Measurements from ENCODE around the gene ADH6.

The ADH6 gene

DNA sequence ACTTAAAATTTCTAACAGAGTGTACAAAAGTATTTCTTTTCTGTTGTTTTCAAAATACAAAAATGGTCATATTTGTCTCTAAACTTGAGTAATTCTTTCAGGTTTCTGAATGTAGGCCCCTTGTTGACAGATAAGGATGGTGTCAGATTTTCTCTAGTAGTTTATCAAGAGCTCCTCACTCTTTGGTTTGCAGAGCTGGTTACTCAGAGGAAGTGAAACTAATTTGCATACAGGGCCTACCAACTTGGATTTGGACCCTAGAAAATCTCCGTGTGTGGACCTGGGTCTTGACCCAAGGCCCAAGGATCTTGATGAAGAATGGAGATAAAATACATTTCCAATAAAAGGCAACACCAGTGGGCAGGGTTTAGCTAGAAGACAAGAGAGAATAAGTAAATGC, 433 bp upstream of the ADH6 start:
- no peaks in the 10 kb centered on the region for H3K36me3 ChIP-seq
- H3K27me3 ChIP-seq = no peaks in the 10 kb centered on the region
- no peaks in the 10 kb centered on the region for H3K4me1 ChIP-seq
- H3K9ac ChIP-seq = no peak overlapping the region
- no peaks in the 10 kb centered on the region for H4K20me1 ChIP-seq
- peaks cover 0 to 6% (median 0%) of the 10 kb centered on the region in 11 experiments; a peak in 1 of 22 replicates for H3K9me3 ChIP-seq (replicated peaks in 1 of 11)
- no peak overlapping the region for H3K4me3 ChIP-seq
- H3K4me2 ChIP-seq = no peak overlapping the region
- no peak overlapping the region for H3K27ac ChIP-seq
- no peak for TF ChIP-seq Cebpa-rat (IDR thresholded peaks at IDR 0.05)

DNA sequence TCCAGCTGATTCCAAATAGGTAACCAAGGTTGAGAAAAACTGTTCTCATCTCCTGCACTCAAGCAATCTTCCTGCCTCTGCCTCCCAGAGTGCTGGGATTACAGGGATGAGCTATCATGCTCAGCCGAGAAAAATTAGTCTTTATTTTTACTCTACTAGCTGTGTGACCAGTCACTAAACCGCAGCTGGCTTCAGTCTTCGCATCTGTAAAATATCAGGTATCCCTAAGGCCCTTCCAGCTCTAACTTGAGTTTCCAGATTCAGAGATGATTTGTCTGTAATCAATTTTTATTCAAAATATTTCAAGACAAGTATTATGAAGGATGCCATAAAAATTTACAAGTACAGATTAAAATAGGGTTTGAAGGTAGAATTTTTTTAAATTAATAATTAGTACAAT, 3.5 kb downstream of the ADH6 start:
- H3K9me3 ChIP-seq (replicated peaks in 1 of 11) = peaks cover 0 to 6% (median 0%) of the 10 kb centered on the region in 11 experiments; a peak in 1 of 22 replicates
- H3K4me3 ChIP-seq = no peak overlapping the region
- no peak overlapping the region for H3K27ac ChIP-seq
- H4K20me1 ChIP-seq = no peaks in the 10 kb centered on the region
- no peaks in the 10 kb centered on the region for H3K4me1 ChIP-seq
- H3K4me2 ChIP-seq = no peak overlapping the region
- no peaks in the 10 kb centered on the region for H3K27me3 ChIP-seq
- no peak for TF ChIP-seq Cebpa-rat (IDR thresholded peaks at IDR 0.05)
- no peak overlapping the region for H3K9ac ChIP-seq
- H3K36me3 ChIP-seq = no peaks in the 10 kb centered on the region

DNA sequence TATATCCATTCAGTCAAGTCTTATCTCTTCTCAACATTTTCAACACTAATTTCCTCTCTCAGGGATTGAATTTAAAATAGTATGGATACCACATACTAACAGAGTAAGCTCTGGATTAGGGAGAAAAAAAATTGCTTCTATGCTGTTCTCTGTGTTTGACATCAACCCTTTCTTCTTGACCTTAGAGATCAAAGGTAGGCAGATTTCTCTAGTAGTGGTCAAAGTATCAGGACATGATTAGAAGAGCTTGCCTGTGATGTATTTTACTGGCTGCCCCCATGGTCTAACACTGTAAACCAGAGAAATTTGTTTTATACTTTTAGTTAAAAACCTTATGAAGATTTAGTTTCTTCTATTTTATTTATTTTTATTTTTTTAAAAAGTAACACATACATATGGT, 8.3 kb downstream of the ADH6 start:
- Histone ChIP-seq H3K27me3 (no peaks in the 10 kb centered on the region), H3K9ac (no peak overlapping the region), H3K9me3 (replicated peaks in 1 of 11) (no peaks in the 10 kb centered on the region), H3K4me2 (no peak overlapping the region), H3K4me1 (no peaks in the 10 kb centered on the region), H4K20me1 (no peaks in the 10 kb centered on the region), H3K4me3 (no peak overlapping the region), H3K36me3 (no peaks in the 10 kb centered on the region), H3K27ac (no peak overlapping the region)
- no peak for TF ChIP-seq Cebpa-rat (IDR thresholded peaks at IDR 0.05)

DNA sequence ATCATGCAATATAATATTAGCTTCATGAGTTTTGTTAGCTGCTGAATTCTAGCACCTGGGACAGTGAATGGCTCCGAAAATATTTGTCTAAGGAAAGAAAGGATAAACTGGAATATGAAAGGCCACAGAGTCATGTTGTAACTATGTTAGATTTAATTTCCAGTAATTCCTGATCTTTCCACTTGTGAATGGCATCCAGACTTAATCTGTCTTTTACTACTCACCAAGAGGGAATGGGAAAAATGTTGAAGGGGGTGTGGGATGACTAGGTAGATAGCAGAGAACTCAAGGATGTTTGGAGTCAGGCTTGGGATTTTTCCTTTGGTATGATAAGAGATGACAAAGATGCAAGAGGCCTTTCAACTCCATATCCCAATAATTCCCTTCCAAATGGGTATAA, 9.4 kb downstream of the ADH6 start:
- Histone ChIP-seq H4K20me1 (no peaks in the 10 kb centered on the region), H3K4me1 (no peaks in the 10 kb centered on the region), H3K27ac (no peak overlapping the region), H3K9ac (no peak overlapping the region), H3K4me3 (no peak overlapping the region), H3K4me2 (no peak overlapping the region), H3K36me3 (no peaks in the 10 kb centered on the region), H3K27me3 (no peaks in the 10 kb centered on the region), H3K9me3 (replicated peaks in 1 of 11) (no peaks in the 10 kb centered on the region)
- TF ChIP-seq Cebpa-rat (IDR thresholded peaks at IDR 0.05) = no peak

DNA sequence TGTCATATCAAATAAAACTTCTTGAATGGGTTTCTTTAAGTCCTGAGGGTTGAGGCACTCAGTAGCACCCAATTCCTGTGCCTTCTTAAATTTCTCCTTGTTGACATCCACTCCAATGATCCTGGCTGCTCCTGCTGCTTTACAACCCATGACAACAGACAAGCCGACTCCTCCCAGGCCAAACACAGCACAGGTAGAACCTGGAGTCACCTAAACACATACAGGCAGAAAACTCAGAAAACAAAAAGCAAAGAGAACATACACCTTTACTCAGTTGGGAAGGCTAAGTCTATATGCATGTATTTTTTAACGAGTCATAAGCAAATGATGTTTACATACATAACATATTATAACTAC, 10.3 kb downstream of the ADH6 start:
- Histone ChIP-seq H3K9ac (no peak overlapping the region), H3K36me3 (no peaks in the 10 kb centered on the region), H3K4me2 (no peak overlapping the region), H4K20me1 (no peaks in the 10 kb centered on the region), H3K9me3 (replicated peaks in 1 of 11) (no peaks in the 10 kb centered on the region), H3K27ac (no peak overlapping the region), H3K4me1 (no peaks in the 10 kb centered on the region), H3K27me3 (no peaks in the 10 kb centered on the region), H3K4me3 (no peak overlapping the region)
- no peak for TF ChIP-seq Cebpa-rat (IDR thresholded peaks at IDR 0.05)

DNA sequence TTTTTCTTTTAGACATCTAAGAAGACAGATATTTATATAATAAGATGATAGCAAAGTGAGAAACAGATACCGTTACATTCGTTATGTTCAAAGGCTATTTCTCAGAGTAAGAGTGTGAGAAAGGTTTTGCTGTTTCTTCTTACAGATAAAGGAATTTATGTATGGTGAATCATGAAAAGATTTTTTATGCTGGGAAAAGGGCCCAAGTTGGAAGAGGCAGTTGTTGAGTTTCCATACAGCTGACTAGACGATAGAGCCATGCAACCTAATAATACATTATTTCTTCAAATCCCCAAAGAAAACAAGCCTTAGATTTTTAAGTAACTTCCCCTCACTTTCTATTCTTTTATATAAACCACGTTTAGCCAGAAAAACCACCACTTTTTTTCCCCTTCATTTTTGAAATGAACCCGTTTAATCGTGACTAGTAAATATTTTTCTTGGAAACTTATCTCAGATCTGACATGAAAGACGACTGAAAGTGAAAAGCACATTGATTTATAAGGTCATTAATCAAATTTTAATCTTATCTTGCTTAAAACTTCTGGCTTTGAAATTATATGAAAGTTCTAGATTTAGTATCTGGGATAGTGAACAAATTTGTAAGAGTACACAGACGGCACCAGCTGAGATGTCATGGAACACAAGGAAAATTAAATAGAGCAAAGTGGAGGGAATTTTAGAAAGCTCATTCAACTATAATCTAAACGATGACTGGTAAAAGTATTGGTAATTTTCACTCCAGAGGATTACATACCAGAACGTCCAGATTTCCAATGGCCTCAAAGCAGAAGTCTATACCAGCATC, 10.9 kb downstream of the ADH6 start:
- no peak overlapping the region for H3K27ac ChIP-seq
- no peaks in the 10 kb centered on the region for H3K27me3 ChIP-seq
- H3K9ac ChIP-seq = no peak overlapping the region
- no peaks in the 10 kb centered on the region for H3K9me3 ChIP-seq (replicated peaks in 1 of 11)
- no peak overlapping the region for H3K4me3 ChIP-seq
- H3K36me3 ChIP-seq = no peaks in the 10 kb centered on the region
- H3K4me1 ChIP-seq = no peaks in the 10 kb centered on the region
- H3K4me2 ChIP-seq = no peak overlapping the region
- no peaks in the 10 kb centered on the region for H4K20me1 ChIP-seq
- no peak for TF ChIP-seq Cebpa-rat (IDR thresholded peaks at IDR 0.05)

DNA sequence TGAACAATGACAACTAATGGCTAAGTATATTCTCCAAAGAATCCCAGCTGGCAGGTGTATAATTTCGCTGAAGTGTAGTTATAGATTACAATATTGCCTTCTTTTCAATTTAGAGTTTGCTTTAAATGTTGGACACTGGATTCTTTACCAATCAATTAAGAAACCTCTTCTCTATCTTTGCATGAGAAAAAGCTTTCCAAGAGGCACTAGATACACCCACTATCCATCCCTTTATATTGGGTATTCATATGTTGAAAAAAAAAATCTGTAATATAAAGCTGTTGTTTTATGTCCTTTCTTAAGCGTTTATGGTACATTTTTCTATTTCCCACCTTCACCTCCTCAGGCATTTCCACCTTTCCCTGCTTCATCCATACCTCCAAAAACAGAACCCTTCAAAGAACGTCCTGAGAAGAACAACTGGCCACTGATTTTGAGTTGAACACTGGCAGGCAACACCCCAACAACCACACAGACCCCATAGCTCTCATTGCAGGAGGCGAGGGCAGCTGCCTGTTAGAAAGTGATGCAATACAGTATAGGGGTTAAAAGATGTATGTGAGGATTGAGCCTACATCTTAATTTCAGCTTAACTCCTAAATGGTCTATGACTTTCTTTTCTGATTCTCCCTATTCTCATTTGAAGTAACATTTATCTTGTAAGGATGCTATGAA, 11.8 kb downstream of the ADH6 start:
- Histone ChIP-seq H3K4me3 (no peak overlapping the region), H3K9ac (no peak overlapping the region), H3K36me3 (no peaks in the 10 kb centered on the region), H3K4me1 (no peaks in the 10 kb centered on the region), H3K4me2 (no peak overlapping the region), H3K27me3 (no peaks in the 10 kb centered on the region), H4K20me1 (no peaks in the 10 kb centered on the region), H3K9me3 (replicated peaks in 1 of 11) (no peaks in the 10 kb centered on the region), H3K27ac (no peak overlapping the region)
- peak in 2 of 11 experiments; percentile 42 to 63; a peak in 2 of 22 replicates for TF ChIP-seq Cebpa-rat (IDR thresholded peaks at IDR 0.05)

DNA sequence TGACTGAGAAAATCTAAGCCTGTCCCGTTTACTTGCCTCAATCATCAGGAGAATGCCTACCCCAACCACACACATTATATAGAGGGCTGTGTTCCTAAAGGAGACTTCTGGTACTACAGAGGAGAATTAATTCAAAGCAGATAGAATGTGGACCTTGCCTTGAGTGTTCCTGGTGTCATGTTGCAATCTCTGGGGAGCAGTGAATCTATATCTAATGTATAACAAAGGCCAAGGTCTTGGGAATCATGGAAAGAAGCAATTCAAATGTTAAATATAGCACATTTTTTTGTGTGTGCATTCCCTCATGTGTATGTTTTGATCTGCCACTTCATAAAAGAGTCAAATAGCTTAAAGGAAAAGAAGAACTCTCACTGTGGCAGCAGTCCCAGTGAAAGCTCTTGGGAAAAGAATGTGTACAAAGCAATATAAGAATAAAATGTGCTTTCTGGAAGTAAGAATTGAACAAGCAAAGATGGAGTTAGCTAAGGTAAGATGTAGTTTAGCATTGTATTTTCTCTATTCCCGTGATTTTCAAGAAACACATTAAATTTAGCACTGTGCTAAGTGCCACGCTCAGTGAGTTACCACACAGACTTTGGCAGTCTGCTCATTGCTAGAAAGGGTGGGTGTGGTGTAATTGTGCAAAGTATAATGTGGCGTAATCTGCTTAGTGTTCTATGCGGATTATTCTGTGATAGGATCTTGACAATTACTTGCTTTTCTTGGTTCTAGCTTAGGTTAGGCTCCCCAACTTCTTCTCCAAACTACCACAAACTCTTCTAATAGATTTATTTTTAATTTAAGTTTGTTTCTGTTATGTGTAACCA, 13.7 kb downstream of the ADH6 start:
- Histone ChIP-seq H3K36me3 (no peaks in the 10 kb centered on the region), H3K4me2 (no peak overlapping the region), H3K9me3 (replicated peaks in 1 of 11) (no peaks in the 10 kb centered on the region), H3K4me3 (no peak overlapping the region), H4K20me1 (no peaks in the 10 kb centered on the region), H3K4me1 (no peaks in the 10 kb centered on the region), H3K27ac (no peak overlapping the region), H3K27me3 (no peaks in the 10 kb centered on the region), H3K9ac (no peak overlapping the region)
- TF ChIP-seq Cebpa-rat (IDR thresholded peaks at IDR 0.05) = 0 out of 22 replicates have a peak, but pooled peaks of 1 of the 11 experiments have one; percentile 8

DNA sequence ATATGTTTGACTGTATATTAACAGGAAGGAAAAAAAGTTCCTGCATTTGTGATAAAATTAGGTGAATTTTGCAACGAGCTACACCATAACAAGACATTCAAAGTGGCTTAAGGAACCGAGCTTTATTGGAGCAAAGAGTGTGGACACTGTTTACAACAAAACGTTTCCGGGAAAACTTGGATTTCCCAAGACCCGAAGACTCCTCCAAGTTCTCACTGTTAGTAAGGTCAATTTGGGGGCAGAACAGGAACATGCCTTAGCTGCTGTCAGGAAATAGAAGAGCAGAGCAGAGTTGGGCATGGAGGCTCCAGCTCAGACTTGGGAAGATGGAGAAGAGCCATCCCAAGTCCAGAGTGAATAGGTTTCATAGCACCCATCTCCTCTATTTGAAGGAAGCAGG, 16.5 kb downstream of the ADH6 start:
- Histone ChIP-seq H3K9me3 (replicated peaks in 1 of 11) (peaks cover 0 to 12% (median 5%) of the 10 kb centered on the region in 11 experiments; a peak in 11 of 22 replicates), H3K36me3 (no peaks in the 10 kb centered on the region), H3K4me1 (no peaks in the 10 kb centered on the region), H3K27ac (no peak overlapping the region), H3K4me2 (no peak overlapping the region), H3K27me3 (no peaks in the 10 kb centered on the region), H3K4me3 (no peak overlapping the region), H3K9ac (no peak overlapping the region), H4K20me1 (no peaks in the 10 kb centered on the region)
- TF ChIP-seq Cebpa-rat (IDR thresholded peaks at IDR 0.05) = no peak
